GM12892 (cell line): ENCODE results near the gene WDR53.
"Not testable (repeated sequence)": the region's sequence is repeated elsewhere in the genome, so short reads cannot be mapped to it uniquely, and the experiment has no call there.

ENCODE experiments used
- POLR2A ChIP-seq: IDR thresholded peaks from 2 replicates; pipeline ENCODE4 v1.6.1; 2011; ENCODE audit warnings: low read depth, low read length, control low read depth
- POLR2AphosphoS5 ChIP-seq: IDR thresholded peaks from 2 replicates; pipeline ENCODE4 v1.6.1; 2011; ENCODE audit warnings: low read depth, low read length, control low read depth
- TAF1 ChIP-seq: IDR thresholded peaks from 2 replicates; pipeline ENCODE4 v1.6.1; 2011; ENCODE audit warnings: low read depth, mild to moderate bottlenecking, control low read depth, low read length, borderline replicate concordance

DNA sequence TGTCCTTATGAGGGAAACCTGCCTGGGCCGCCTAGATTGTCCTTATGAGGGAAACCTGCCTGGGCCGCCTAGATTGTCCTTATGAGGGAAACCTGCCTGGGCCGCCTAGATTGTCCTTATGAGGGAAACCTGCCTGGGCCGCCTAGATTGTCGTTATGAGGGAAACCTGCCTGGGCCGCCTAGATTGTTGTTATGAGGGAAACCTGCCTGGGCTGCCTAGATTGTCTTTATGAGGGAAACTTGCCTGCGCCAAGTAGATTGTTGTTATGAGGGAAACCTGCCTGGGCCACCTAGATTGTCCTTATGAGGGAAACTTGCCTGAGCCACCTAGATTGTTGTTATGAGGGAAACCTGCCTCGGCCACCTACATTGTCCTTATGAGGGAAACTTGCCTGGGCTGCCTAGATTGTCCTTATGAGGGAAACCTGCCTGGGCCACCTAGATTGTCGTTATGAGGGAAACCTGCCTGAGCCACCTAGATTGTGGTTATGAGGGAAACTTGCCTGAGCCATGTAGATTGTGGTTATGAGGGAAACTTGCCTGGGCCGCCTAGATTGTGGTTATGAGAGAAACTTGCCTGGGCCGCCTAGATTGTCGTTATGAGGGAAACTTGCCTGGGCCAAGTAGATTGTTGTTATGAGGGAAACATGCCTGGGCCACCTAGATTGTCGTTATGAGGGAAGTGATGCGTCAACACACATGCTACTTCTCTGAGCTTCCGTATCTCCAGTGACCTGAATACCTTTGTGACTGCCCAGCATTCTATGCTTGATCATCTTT is 56.5 kb downstream of the WDR53 start:
- not testable (repeated sequence) for TF ChIP-seq TAF1, POLR2A, POLR2AphosphoS5
